HEK293 (cell line): ENCODE results near the gene LHB.
A peak's percentile ranks its signal among the peaks of the same experiment; 100 is the strongest.

Source experiments
- BCL11B ChIP-seq: fragments of 450-650 bp; formaldehyde crosslinking; IDR thresholded peaks from 2 replicates; pipeline ENCODE4 v1.5.1; 2016; ENCODE audit warnings: low read depth, missing biosample characterization, missing genetic modification characterization
- KLF10 ChIP-seq: fragments of 450-650 bp; IDR thresholded peaks from 2 replicates; pipeline ENCODE4 v1.5.1; 2018; ENCODE audit warnings: missing biosample characterization, mild to moderate bottlenecking, missing genetic modification characterization
- MYNN ChIP-seq: fragments of 450-650 bp; formaldehyde crosslinking; IDR thresholded peaks from 2 replicates; pipeline ENCODE4 v1.5.1; 2016; ENCODE audit warnings: missing biosample characterization, missing genetic modification characterization, borderline replicate concordance
- SCRT1 ChIP-seq: fragments of 450-650 bp; formaldehyde crosslinking; IDR thresholded peaks from 2 replicates; pipeline ENCODE4 v1.5.1; 2016; ENCODE audit warnings: missing biosample characterization, missing genetic modification characterization, borderline replicate concordance
- TRIM28 ChIP-seq: IDR thresholded peaks from 2 replicates; pipeline ENCODE4 v1.6.1; 2011; ENCODE audit warnings: low read length, control low read depth, borderline replicate concordance
- ZBTB48 ChIP-seq: fragments of 450-650 bp; formaldehyde crosslinking; IDR thresholded peaks from 2 replicates; pipeline ENCODE4 v1.5.1; 2016; ENCODE audit warnings: missing biosample characterization, missing genetic modification characterization
- ZEB2 ChIP-seq: fragments of 450-650 bp; formaldehyde crosslinking; IDR thresholded peaks from 2 replicates; pipeline ENCODE4 v1.5.1; 2016; ENCODE audit warnings: missing biosample characterization, missing genetic modification characterization
- ZFP41 ChIP-seq: fragments of 450-650 bp; formaldehyde crosslinking; IDR thresholded peaks from 2 replicates; pipeline ENCODE4 v1.5.1; 2016; ENCODE audit warnings: missing biosample characterization, missing genetic modification characterization, borderline replicate concordance
- ZNF10 ChIP-seq: fragments of 450-650 bp; formaldehyde crosslinking; IDR thresholded peaks from 2 replicates; pipeline ENCODE4 v1.5.1; 2017; ENCODE audit warnings: missing biosample characterization, missing genetic modification characterization
- ZNF140 ChIP-seq: fragments of 450-650 bp; formaldehyde crosslinking; IDR thresholded peaks from 2 replicates; pipeline ENCODE4 v1.5.1; 2016; ENCODE audit warnings: missing biosample characterization, missing genetic modification characterization
- ZNF184 ChIP-seq: fragments of 450-650 bp; IDR thresholded peaks from 2 replicates; pipeline ENCODE4 v1.5.1; 2018; ENCODE audit warnings: missing biosample characterization, mild to moderate bottlenecking, missing genetic modification characterization
- ZNF302 ChIP-seq: fragments of 450-650 bp; formaldehyde crosslinking; IDR thresholded peaks from 2 replicates; pipeline ENCODE4 v1.5.1; 2016; ENCODE audit warnings: missing biosample characterization, missing genetic modification characterization, low read depth
- ZNF350 ChIP-seq: fragments of 450-650 bp; formaldehyde crosslinking; IDR thresholded peaks from 2 replicates; pipeline ENCODE4 v1.5.0; 2017; ENCODE audit warnings: missing biosample characterization, mild to moderate bottlenecking, missing genetic modification characterization
- ZNF37A ChIP-seq: fragments of 450-650 bp; IDR thresholded peaks from 2 replicates; pipeline ENCODE4 v1.5.1; 2018; ENCODE audit warnings: missing biosample characterization, missing genetic modification characterization
- ZNF416 ChIP-seq: fragments of 450-650 bp; formaldehyde crosslinking; IDR thresholded peaks from 2 replicates; pipeline ENCODE4 v1.5.1; 2016; ENCODE audit warnings: missing biosample characterization, missing genetic modification characterization
- ZNF48 ChIP-seq: fragments of 450-650 bp; formaldehyde crosslinking; IDR thresholded peaks from 2 replicates; pipeline ENCODE4 v1.5.1; 2016; ENCODE audit warnings: missing biosample characterization, missing genetic modification characterization
- ZNF548 ChIP-seq: fragments of 450-650 bp; formaldehyde crosslinking; IDR thresholded peaks from 2 replicates; pipeline ENCODE4 v1.5.1; 2016; ENCODE audit warnings: missing biosample characterization, missing genetic modification characterization
- ZNF549 ChIP-seq: fragments of 450-650 bp; IDR thresholded peaks from 2 replicates; pipeline ENCODE4 v1.5.1; 2018; ENCODE audit warnings: missing biosample characterization, missing genetic modification characterization, mild to moderate bottlenecking, inconsistent platforms, moderate library complexity
- ZNF610 ChIP-seq: fragments of 450-650 bp; formaldehyde crosslinking; IDR thresholded peaks from 2 replicates; pipeline ENCODE4 v1.5.1; 2016; ENCODE audit warnings: missing biosample characterization, missing genetic modification characterization, borderline replicate concordance
- ZNF624 ChIP-seq: fragments of 450-650 bp; formaldehyde crosslinking; IDR thresholded peaks from 2 replicates; pipeline ENCODE4 v1.5.1; 2017; ENCODE audit warnings: missing biosample characterization, missing genetic modification characterization
- ZNF629 ChIP-seq: fragments of 450-650 bp; formaldehyde crosslinking; IDR thresholded peaks from 2 replicates; pipeline ENCODE4 v1.5.1; 2017; ENCODE audit warnings: missing biosample characterization, missing genetic modification characterization
- ZNF664 ChIP-seq: fragments of 450-650 bp; formaldehyde crosslinking; IDR thresholded peaks from 2 replicates; pipeline ENCODE4 v1.5.1; 2016; ENCODE audit warnings: missing biosample characterization, missing genetic modification characterization
- ZNF670 ChIP-seq: fragments of 450-650 bp; formaldehyde crosslinking; IDR thresholded peaks from 2 replicates; pipeline ENCODE4 v1.5.1; 2016; ENCODE audit warnings: missing biosample characterization, missing genetic modification characterization, low read depth
- ZNF677 ChIP-seq: fragments of 450-650 bp; IDR thresholded peaks from 2 replicates; pipeline ENCODE4 v1.5.0; 2018; ENCODE audit warnings: missing biosample characterization, mild to moderate bottlenecking, missing genetic modification characterization, moderate library complexity
- ZNF747 ChIP-seq: fragments of 450-650 bp; formaldehyde crosslinking; IDR thresholded peaks from 2 replicates; pipeline ENCODE4 v1.5.1; 2016; ENCODE audit warnings: missing biosample characterization, missing genetic modification characterization
- ZNF791 ChIP-seq: fragments of 450-650 bp; formaldehyde crosslinking; IDR thresholded peaks from 2 replicates; pipeline ENCODE4 v1.5.1; 2016; ENCODE audit warnings: missing biosample characterization, missing genetic modification characterization
- ZNF792 ChIP-seq: fragments of 450-650 bp; formaldehyde crosslinking; IDR thresholded peaks from 2 replicates; pipeline ENCODE4 v1.5.1; 2016; ENCODE audit warnings: missing biosample characterization, missing genetic modification characterization
- ZXDB ChIP-seq: fragments of 450-650 bp; formaldehyde crosslinking; IDR thresholded peaks from 2 replicates; pipeline ENCODE4 v1.5.1; 2016; ENCODE audit warnings: missing biosample characterization, missing genetic modification characterization
- TF ChIP-seq, protein P1 (sequence below): fragments of 450-650 bp; formaldehyde crosslinking; IDR thresholded peaks from 2 replicates; pipeline ENCODE4 v1.5.1; 2016; ENCODE audit warnings: missing biosample characterization, missing genetic modification characterization
- TF ChIP-seq, protein P2 (sequence below): fragments of 450-650 bp; formaldehyde crosslinking; IDR thresholded peaks from 2 replicates; pipeline ENCODE4 v1.5.1; 2016; ENCODE audit warnings: missing biosample characterization, missing genetic modification characterization
- TF ChIP-seq, protein P3 (sequence below): fragments of 450-650 bp; formaldehyde crosslinking; IDR thresholded peaks from 2 replicates; pipeline ENCODE4 v1.5.1; 2016; ENCODE audit warnings: missing biosample characterization, missing genetic modification characterization
- TF ChIP-seq, protein P4 (sequence below): fragments of 450-650 bp; formaldehyde crosslinking; IDR thresholded peaks from 2 replicates; pipeline ENCODE4 v1.5.1; 2016; ENCODE audit warnings: missing biosample characterization, missing genetic modification characterization
- TF ChIP-seq, protein P5 (sequence below): fragments of 450-650 bp; formaldehyde crosslinking; IDR thresholded peaks from 2 replicates; pipeline ENCODE4 v1.5.1; 2017; ENCODE audit warnings: missing biosample characterization, missing genetic modification characterization
- TF ChIP-seq, protein P6 (sequence below): fragments of 450-650 bp; formaldehyde crosslinking; IDR thresholded peaks from 2 replicates; pipeline ENCODE4 v1.5.0; 2017; ENCODE audit warnings: missing biosample characterization, missing genetic modification characterization, borderline replicate concordance

The LHB gene

DNA sequence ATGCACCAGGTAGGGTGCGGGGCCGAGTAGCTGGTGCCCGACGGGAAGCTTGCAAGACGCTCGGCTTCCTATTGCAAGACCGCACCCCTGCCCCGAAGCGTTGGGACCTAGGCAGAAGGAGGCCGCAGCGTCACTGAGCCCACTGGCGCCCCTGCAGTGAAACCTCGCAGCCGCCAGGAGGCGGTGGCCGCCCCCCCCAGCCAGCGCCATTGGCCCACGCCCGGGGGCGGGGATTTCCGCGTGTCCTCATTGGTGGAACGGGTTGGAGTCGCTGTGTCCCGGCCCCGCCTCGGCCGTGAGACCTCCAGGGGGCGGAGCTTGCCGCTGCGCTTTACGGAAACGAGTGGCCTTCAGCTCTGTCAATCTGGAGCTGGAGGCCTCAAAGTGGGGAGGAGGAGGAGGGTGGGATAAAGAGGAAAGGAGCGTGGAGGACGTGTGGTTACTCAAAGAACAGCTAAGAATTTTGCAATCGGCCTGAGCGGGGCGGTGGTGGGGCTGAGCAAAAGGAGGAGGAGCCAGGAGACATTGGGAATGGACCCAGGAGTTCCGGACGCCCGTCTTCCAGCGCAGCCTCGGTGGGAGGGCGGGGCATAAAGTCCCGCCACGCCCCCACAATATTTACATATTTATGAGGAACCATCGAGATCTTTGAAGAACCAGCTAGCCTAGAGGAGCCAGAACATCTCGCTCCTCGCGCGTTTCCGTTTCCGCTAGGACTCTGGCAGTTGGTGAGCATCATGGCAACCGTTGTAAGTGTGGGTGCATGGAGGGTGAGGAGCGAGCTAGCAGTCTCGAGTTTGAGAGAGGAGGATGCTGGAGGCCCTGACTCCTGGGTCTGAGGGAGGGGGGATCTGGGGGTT lies 23.5 kb downstream of the LHB start, which contains the start of the genes GYS1 and RUVBL2 (continued):
- TF ChIP-seq, protein P1, sequence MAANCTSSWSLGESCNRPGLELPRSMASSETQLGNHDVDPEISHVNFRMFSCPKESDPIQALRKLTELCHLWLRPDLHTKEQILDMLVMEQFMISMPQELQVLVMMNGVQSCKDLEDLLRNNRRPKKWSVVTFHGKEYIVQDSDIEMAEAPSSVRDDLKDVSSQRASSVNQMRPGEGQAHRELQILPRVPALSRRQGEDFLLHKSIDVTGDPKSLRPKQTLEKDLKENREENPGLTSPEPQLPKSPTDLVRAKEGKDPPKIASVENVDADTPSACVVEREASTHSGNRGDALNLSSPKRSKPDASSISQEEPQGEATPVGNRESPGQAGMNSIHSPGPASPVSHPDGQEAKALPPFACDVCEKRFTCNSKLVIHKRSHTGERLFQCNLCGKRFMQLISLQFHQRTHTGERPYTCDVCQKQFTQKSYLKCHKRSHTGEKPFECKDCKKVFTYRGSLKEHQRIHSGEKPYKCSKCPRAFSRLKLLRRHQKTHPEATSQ (tag by site-specific recombination): no peak
- TF ChIP-seq ZEB2 (tag by site-specific recombination) (peak; percentile 37; the same call in 1 of the 2 replicates), ZNF791 (no peak), ZNF549 (no peak), ZNF629 (tag by site-specific recombination) (no peak; the same call in 1 of the 2 replicates), KLF10 (peak; percentile 100), ZBTB48 (tag by site-specific recombination) (no peak), ZNF610 (tag by site-specific recombination) (no peak), ZNF670 (tag by site-specific recombination) (no peak), ZNF624 (tag by site-specific recombination) (no peak), ZNF302 (tag by site-specific recombination) (no peak), ZNF677 (tag by site-specific recombination) (no peak), ZNF37A (tag by site-specific recombination) (no peak), SCRT1 (no peak), ZFP41 (tag by site-specific recombination) (no peak), ZNF792 (tag by site-specific recombination) (no peak), ZNF416 (no peak), ZNF350 (tag by site-specific recombination) (no peak), TRIM28 (no peak), ZNF184 (tag by site-specific recombination) (no peak), MYNN (tag by site-specific recombination) (no peak), ZNF548 (tag by site-specific recombination) (no peak), ZNF747 (no peak), BCL11B (no peak), ZNF10 (tag by site-specific recombination) (no peak), ZNF48 (tag by site-specific recombination) (no peak), ZNF664 (tag by site-specific recombination) (no peak), ZNF140 (tag by site-specific recombination) (no peak), ZXDB (tag by site-specific recombination) (peak; percentile 77)
- TF ChIP-seq, protein P2, sequence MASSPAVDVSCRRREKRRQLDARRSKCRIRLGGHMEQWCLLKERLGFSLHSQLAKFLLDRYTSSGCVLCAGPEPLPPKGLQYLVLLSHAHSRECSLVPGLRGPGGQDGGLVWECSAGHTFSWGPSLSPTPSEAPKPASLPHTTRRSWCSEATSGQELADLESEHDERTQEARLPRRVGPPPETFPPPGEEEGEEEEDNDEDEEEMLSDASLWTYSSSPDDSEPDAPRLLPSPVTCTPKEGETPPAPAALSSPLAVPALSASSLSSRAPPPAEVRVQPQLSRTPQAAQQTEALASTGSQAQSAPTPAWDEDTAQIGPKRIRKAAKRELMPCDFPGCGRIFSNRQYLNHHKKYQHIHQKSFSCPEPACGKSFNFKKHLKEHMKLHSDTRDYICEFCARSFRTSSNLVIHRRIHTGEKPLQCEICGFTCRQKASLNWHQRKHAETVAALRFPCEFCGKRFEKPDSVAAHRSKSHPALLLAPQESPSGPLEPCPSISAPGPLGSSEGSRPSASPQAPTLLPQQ (tag by site-specific recombination): peak; percentile 74
- TF ChIP-seq, protein P3, sequence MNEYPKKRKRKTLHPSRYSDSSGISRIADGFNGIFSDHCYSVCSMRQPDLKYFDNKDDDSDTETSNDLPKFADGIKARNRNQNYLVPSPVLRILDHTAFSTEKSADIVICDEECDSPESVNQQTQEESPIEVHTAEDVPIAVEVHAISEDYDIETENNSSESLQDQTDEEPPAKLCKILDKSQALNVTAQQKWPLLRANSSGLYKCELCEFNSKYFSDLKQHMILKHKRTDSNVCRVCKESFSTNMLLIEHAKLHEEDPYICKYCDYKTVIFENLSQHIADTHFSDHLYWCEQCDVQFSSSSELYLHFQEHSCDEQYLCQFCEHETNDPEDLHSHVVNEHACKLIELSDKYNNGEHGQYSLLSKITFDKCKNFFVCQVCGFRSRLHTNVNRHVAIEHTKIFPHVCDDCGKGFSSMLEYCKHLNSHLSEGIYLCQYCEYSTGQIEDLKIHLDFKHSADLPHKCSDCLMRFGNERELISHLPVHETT (tag by site-specific recombination): no peak
- TF ChIP-seq, protein P4, sequence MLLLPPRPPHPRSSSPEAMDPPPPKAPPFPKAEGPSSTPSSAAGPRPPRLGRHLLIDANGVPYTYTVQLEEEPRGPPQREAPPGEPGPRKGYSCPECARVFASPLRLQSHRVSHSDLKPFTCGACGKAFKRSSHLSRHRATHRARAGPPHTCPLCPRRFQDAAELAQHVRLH: no peak
- TF ChIP-seq, protein P5, sequence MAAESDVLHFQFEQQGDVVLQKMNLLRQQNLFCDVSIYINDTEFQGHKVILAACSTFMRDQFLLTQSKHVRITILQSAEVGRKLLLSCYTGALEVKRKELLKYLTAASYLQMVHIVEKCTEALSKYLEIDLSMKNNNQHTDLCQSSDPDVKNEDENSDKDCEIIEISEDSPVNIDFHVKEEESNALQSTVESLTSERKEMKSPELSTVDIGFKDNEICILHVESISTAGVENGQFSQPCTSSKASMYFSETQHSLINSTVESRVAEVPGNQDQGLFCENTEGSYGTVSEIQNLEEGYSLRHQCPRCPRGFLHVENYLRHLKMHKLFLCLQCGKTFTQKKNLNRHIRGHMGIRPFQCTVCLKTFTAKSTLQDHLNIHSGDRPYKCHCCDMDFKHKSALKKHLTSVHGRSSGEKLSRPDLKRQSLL (tag by site-specific recombination): no peak
- TF ChIP-seq, protein P6, sequence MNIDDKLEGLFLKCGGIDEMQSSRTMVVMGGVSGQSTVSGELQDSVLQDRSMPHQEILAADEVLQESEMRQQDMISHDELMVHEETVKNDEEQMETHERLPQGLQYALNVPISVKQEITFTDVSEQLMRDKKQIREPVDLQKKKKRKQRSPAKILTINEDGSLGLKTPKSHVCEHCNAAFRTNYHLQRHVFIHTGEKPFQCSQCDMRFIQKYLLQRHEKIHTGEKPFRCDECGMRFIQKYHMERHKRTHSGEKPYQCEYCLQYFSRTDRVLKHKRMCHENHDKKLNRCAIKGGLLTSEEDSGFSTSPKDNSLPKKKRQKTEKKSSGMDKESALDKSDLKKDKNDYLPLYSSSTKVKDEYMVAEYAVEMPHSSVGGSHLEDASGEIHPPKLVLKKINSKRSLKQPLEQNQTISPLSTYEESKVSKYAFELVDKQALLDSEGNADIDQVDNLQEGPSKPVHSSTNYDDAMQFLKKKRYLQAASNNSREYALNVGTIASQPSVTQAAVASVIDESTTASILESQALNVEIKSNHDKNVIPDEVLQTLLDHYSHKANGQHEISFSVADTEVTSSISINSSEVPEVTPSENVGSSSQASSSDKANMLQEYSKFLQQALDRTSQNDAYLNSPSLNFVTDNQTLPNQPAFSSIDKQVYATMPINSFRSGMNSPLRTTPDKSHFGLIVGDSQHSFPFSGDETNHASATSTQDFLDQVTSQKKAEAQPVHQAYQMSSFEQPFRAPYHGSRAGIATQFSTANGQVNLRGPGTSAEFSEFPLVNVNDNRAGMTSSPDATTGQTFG (tag by site-specific recombination): 0 out of 2 replicates have a peak, but pooled peaks have one; percentile 30
